Mucosa of descending colon (tissue), 3 donors: Measurements from ENCODE around the gene RPL18. TPM values are rescaled to one million over a fixed set of nuclear protein-coding genes. Genes with fewer than 3 reads are reported as not detected.

Experiments
- ATAC-seq: fragments of 200-7000 bp; cut with Tn5 transposase; one replicate; pipeline ENCODE4 v1.9.1; 2020; ENCODE audit warnings: mild to moderate bottlenecking, moderate library complexity
- DNase-seq, 3 donors: peaks; one replicate each; pipeline ENCODE4 v3.0.0-alpha.2; 2020
- H3K36me3 ChIP-seq: fragments of 200-600 bp; one replicate; pipeline ENCODE4 v1.8.0; 2021; ENCODE audit warnings: low read depth, mild to moderate bottlenecking
- H3K4me1 ChIP-seq: fragments of 200-600 bp; one replicate; pipeline ENCODE4 v1.8.0; 2021; ENCODE audit warnings: low read depth, mild to moderate bottlenecking
- H3K4me3 ChIP-seq: fragments of 200-600 bp; one replicate; pipeline ENCODE4 v1.8.0; 2021; ENCODE audit warnings: mild to moderate bottlenecking
- H3K9me3 ChIP-seq: fragments of 200-600 bp; one replicate; pipeline ENCODE4 v1.8.0; 2021; ENCODE audit warnings: mild to moderate bottlenecking
- intact Hi-C, 2 donors: fragments of 100-400 bp; cut with DNase I in 1 of 2; cut with micrococcal nuclease in 1 of 2; formaldehyde crosslinking; loops; one replicate each; pipeline versions ENCODE4 v1.11.0 to v1.11.1; 2022; cut with DNase I, micrococcal nuclease
- total RNA-seq, 3 donors: library from RNA; stranded (reverse); fragmentation: NEBNext Ultra II Directional in 2 of 3; extraction: Animal tissue kit (Norgen Biotek cat#: 25700) in 2 of 3; gene quantifications; one replicate each; pipeline versions ENCODE4 v1.2.1 to v1.2.4, GENCODE V29; 2021 to 2023
- TF ChIP-seq, protein P1 (sequence below): fragments of 200-600 bp; IDR thresholded peaks from one replicate; pipeline ENCODE4 v1.8.0; 2022; ENCODE audit warnings: antibody characterized with exemption, mild to moderate bottlenecking
- donor health status: DM: no; HTN: no; CAD: no; lungs with moderate emphysema.
- donor health status: DM: no; HTN: no; CAD: no.
- donor health status: DM: no; HTN: yes; CAD: no.

Gene RPL18
- total RNA-seq, 3 donors from 2014 or later: 999 to 1,336 (median 1,270) TPM

DNA sequence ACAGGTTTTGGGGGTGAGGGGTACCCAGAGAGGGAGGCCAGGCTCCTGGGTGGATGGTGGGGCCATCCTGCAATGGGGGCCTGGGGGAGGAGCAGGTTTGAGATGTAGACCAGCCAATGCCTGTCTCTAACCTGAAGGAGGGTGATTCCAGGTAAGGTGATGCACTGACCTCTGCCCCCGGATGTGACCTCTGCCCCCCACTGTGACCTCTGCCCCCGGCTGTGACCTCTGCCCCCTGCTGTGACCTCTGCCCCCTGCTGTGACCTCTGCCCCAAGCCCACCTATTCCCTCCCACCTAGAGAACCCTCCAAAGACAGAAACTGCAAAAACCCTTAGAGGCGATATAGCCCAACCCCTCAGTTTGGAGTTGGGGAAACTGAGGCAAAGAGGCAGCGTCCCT lies 22.7 kb downstream of the RPL18 start:
- ATAC-seq: no peak

DNA sequence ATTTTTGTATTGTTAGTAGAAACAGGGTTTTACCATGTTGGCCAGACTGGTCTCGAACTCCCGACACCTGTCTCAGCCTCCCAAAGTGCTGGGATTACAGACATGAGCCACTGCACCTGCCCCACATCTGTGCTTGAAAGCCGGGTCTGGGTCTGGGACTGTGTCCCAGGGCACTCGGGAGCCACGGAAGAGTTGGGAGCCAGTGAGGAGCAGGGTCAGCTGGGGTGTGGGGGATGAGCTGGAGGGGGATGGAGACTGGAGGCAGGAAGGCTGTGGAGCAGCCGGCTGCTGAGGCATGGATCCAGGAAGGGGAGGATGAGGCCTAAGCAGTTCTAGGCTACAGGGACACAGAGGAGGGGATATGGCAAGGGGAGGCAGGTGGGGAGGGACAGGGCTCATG lies 23.1 kb downstream of the RPL18 start:
- intact Hi-C loops: no loop called here
- TF ChIP-seq, protein P1, sequence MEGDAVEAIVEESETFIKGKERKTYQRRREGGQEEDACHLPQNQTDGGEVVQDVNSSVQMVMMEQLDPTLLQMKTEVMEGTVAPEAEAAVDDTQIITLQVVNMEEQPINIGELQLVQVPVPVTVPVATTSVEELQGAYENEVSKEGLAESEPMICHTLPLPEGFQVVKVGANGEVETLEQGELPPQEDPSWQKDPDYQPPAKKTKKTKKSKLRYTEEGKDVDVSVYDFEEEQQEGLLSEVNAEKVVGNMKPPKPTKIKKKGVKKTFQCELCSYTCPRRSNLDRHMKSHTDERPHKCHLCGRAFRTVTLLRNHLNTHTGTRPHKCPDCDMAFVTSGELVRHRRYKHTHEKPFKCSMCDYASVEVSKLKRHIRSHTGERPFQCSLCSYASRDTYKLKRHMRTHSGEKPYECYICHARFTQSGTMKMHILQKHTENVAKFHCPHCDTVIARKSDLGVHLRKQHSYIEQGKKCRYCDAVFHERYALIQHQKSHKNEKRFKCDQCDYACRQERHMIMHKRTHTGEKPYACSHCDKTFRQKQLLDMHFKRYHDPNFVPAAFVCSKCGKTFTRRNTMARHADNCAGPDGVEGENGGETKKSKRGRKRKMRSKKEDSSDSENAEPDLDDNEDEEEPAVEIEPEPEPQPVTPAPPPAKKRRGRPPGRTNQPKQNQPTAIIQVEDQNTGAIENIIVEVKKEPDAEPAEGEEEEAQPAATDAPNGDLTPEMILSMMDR: no peak
- ATAC-seq (no peak), DNase-seq (no peak)
- no peak overlapping the region for H3K4me3 ChIP-seq
- H3K9me3 ChIP-seq: no peaks in the 10 kb centered on the region
- no peaks in the 10 kb centered on the region for H3K4me1 ChIP-seq
- no peaks in the 10 kb centered on the region for H3K36me3 ChIP-seq

More for the DNA sequence above, 22.7 kb downstream of the RPL18 start:
- Histone ChIP-seq H3K9me3 (no peaks in the 10 kb centered on the region), H3K4me1 (no peaks in the 10 kb centered on the region), H3K4me3 (no peak overlapping the region), H3K36me3 (no peaks in the 10 kb centered on the region)
- intact Hi-C loops: no loop called here
- TF ChIP-seq, protein P1: no peak
- no peak for DNase-seq

DNA sequence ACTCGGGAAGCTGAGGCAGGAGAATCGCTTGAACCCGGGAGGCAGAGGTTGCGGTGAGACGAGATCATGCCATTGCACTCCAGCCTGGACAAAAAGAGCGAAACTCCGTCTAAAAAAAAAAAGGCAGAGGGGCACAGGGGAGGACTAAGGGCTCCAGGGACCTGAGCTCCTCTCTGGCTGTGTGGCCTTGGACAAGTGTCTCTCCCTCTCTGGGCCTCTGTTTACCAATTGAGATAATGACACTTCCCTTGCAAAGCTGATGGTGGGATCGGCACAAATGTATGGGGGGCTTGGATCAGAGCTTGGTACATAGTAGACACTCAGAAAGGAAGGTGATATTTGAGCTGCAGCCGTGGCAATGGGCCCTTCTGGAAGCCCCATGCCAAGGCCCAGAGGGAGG lies 23.8 kb downstream of the RPL18 start:
- H3K9me3 ChIP-seq: no peaks in the 10 kb centered on the region
- TF ChIP-seq, protein P1: no peak
- intact Hi-C loops: no loop called here
- no peaks in the 10 kb centered on the region for H3K4me1 ChIP-seq
- H3K36me3 ChIP-seq: no peaks in the 10 kb centered on the region
- no peak for DNase-seq
- ATAC-seq: no peak
- no peak overlapping the region for H3K4me3 ChIP-seq

DNA sequence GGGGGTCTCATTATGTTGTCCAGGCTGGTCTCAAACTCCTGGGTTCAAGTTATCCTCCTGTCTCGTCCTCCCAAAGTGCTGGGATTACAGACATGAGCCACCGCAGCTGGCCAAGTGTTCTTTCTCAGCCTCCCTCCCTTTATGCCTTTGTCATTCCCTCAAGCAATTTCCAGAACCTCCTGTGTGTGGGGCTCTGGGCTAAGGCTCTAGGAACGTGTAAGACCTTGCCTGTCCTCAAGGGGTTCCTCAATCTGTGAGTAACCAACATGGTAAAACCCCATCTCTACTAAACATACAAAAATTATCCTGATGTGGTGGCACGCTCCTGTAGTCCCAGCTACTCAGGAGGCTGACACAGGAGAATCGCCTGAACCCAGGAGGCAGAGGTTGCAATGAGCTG lies 28.0 kb downstream of the RPL18 start:
- intact Hi-C loops: no loop called here
- TF ChIP-seq, protein P1: no peak
- peaks cover 9% of the 10 kb centered on the region for H3K4me1 ChIP-seq

DNA sequence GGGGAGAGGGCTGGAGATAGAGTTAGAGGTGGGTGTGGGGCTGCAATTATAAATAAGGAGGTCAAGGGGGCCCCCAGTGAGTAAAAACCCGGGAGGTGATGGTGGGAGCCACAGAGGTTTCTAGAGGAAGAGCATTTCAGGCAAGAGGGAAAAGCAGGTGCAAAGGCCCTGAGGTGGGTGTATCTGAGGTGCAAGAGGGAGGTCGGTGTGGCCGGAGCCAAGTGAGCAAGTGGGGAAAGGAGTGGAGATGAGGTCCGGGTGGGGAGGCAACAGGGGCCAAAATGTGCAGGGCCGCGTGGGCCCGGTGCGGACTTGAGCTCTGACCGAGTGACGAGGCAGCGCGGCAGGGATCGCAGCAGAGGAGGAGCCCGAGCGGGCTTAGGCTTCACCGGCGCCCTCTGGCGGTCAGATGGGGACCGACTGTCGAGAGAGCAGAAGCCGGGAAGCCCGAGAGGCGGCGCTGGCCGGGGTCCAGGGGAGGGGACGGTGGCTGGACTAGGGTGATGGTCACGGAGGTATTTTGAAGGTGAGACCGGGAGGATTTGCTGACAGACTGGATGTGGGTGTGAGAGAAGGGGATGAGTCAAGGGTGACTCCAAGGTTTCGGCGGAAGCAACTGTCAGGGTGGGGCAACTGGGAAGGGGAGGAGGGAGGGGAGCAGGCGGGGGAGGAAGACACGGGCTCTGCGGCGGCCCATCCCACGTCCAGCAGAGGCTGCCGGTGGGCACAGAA lies 30.1 kb downstream of the RPL18 start:
- Histone ChIP-seq H3K9me3 (no peaks in the 10 kb centered on the region), H3K36me3 (no peaks in the 10 kb centered on the region), H3K4me3 (no peak overlapping the region), H3K4me1 (peaks cover 14% of the 10 kb centered on the region)
- ATAC-seq (peak; percentile 91), DNase-seq (peak; percentile 92 to 98 (median 94))
- TF ChIP-seq, protein P1: peak; percentile 93
- intact Hi-C loops: loop anchor here in 1 of 2 donors (5.0 kb wide), 1 partner anchor 97 kb away; no protein-coding TSS in a partner anchor

More for the DNA sequence above, 28.0 kb downstream of the RPL18 start:
- DNase-seq: no peak
- no peak for ATAC-seq
- no peaks in the 10 kb centered on the region for H3K36me3 ChIP-seq
- no peak overlapping the region for H3K4me3 ChIP-seq
- H3K9me3 ChIP-seq: no peaks in the 10 kb centered on the region
